ENCODE data around the gene PTPRG.

PTPRG gene

GRCh38 chr3:61663356-61664104 lies 102.2 kb downstream of the PTPRG start:
- no peak for DNase-seq (ENCODE audit: low read depth)
- TF ChIP-seq, protein P1, sequence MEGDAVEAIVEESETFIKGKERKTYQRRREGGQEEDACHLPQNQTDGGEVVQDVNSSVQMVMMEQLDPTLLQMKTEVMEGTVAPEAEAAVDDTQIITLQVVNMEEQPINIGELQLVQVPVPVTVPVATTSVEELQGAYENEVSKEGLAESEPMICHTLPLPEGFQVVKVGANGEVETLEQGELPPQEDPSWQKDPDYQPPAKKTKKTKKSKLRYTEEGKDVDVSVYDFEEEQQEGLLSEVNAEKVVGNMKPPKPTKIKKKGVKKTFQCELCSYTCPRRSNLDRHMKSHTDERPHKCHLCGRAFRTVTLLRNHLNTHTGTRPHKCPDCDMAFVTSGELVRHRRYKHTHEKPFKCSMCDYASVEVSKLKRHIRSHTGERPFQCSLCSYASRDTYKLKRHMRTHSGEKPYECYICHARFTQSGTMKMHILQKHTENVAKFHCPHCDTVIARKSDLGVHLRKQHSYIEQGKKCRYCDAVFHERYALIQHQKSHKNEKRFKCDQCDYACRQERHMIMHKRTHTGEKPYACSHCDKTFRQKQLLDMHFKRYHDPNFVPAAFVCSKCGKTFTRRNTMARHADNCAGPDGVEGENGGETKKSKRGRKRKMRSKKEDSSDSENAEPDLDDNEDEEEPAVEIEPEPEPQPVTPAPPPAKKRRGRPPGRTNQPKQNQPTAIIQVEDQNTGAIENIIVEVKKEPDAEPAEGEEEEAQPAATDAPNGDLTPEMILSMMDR (conservative IDR thresholded peaks at IDR 0.05; ENCODE audit: low read depth, low read length): no peak
- H3K4me3 ChIP-seq (ENCODE audit: low read length): no peak overlapping the region

GRCh38 chr3:61664105-61664482 lies 102.7 kb downstream of the PTPRG start:
- H3K4me3 ChIP-seq (ENCODE audit: low read length): no peak overlapping the region
- TF ChIP-seq, protein P1 (conservative IDR thresholded peaks at IDR 0.05; ENCODE audit: low read depth, low read length): no peak
- DNase-seq (ENCODE audit: low read depth): peak; percentile 47

- H3K4me3 ChIP-seq (ENCODE audit: low read length): no peak overlapping the region
- no peak for DNase-seq (ENCODE audit: low read depth)
- TF ChIP-seq, protein P1 (conservative IDR thresholded peaks at IDR 0.05; ENCODE audit: low read depth, low read length): no peak
These were observed 103.8 kb downstream of the PTPRG start for GRCh38 chr3:61665121-61665520.

DNA sequence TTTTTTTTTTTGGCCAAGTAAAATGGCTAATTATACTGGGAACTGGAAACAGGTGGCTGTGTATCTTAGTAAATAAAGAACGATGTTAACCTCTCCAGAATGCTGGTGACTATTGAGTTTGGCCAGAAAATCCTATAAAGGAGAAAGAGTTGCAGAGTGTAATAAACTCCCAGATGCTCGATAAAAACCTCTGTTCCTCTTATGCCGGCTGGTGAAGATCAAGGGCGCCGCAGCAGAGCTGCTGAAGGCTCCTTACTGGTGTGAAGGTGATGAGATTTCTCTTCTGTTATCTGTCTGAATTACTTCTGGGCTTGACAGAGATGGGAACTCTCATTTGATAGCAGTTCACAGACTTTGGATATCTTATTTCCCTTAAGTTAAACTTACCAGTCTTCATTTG lies 104.6 kb downstream of the PTPRG start:
- no peak overlapping the region for H3K4me3 ChIP-seq (ENCODE audit: low read length)
- TF ChIP-seq, protein P1 (conservative IDR thresholded peaks at IDR 0.05; ENCODE audit: low read depth, low read length): no peak
- DNase-seq (ENCODE audit: low read depth): no peak

- H3K4me3 ChIP-seq (ENCODE audit: low read length): no peak overlapping the region
- no peak for DNase-seq (ENCODE audit: low read depth)
- TF ChIP-seq, protein P1 (conservative IDR thresholded peaks at IDR 0.05; ENCODE audit: low read depth, low read length): no peak
These were observed 105.4 kb downstream of the PTPRG start for GRCh38 chr3:61666615-61667330.

- TF ChIP-seq, protein P1 (conservative IDR thresholded peaks at IDR 0.05; ENCODE audit: low read depth, low read length): no peak
- no peak overlapping the region for H3K4me3 ChIP-seq (ENCODE audit: low read length)
- DNase-seq (ENCODE audit: low read depth): no peak
These were observed 106.0 kb downstream of the PTPRG start for GRCh38 chr3:61667383-61667782.

GRCh38 chr3:61667814-61668213 lies 106.4 kb downstream of the PTPRG start:
- DNase-seq (ENCODE audit: low read depth): no peak
- TF ChIP-seq, protein P1 (conservative IDR thresholded peaks at IDR 0.05; ENCODE audit: low read depth, low read length): no peak
- no peak overlapping the region for H3K4me3 ChIP-seq (ENCODE audit: low read length)
